ENCODE data around the gene LUZP1. TPM values are rescaled to one million over a fixed set of nuclear protein-coding genes. Genes with fewer than 3 reads are reported as not detected.
A peak's percentile ranks its signal among the peaks of the same experiment; 100 is the strongest.

Gene LUZP1
- total RNA-seq, 2 experiments from 2014 or later = 20.1 to 23.7 TPM

DNA sequence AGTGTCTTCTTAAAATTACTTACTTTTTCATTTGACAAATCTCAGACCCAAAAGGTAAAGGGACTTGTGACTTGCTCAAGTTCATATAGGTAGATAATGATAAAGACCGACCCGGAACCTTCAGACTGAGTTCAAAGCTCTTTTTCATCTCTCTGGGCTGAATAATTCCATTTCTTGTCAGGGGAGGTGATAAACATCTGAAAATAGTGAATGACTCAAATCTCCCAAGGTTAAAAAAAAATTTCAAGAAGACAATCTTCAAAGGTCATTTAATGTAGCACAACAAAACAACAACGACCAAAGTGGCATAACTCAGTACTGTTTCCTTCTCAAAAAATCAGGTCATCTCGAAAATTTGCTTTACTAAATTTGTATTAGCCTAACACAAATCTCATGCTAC is 20.6 kb downstream of the LUZP1 start:
- H3K4me3 Mint-ChIP-seq = peak overlapping the region; percentile 2
- DNase-seq = peak in 3 of 14 experiments; percentile 7 to 34 (median 22)
- H3K4me1 Mint-ChIP-seq (ENCODE audit: low read depth) = peaks cover 47% of the 10 kb centered on the region

DNA sequence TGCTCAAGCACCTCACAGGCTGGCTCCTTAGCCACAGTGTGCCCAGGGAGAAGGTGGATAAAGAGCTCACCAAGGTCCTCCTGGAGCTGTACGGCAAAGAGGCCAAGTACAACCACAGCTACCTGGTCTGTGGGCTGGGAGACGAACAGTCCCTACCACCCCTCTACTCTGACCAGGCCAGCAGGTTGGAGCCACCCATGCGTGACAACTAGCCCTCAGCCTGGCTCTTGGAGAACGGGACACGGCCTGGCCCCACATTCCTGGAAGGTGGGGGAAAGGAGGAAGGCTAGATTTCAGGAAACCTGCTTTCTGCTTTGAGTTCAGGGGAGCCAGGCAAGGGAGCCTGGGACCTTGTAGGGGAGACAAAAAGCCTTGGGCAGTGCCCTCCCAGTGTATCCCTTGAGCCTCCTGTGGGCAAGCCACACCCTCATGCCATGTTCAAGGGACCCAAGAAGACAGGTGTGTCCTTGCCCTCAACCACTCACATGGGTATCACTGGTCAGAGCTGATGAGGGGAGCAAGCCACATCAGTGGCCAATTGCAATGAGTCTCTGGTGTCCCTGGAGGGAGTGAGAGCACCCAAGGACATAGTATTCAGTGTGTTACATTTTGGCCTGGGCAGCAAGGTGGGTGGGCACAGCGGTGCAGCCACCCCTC is 27.6 kb downstream of the LUZP1 start:
- Histone ChIP-seq H3K27me3 (ENCODE audit: control insufficient read depth in 1 of 2, insufficient read depth in 2 of 2, low read length in 2 of 2) (no peaks in the 10 kb centered on the region), H3K9me3 (ENCODE audit: control insufficient read depth in 1 of 2, insufficient read depth in 1 of 2, low read length in 2 of 2) (peaks cover 0 to 5% of the 10 kb centered on the region in 2 experiments), H3K27ac (ENCODE audit: low read depth in 1 of 2, low read length in 2 of 2) (no peak overlapping the region), H3K36me3 (ENCODE audit: insufficient read depth, low read length) (peaks cover 10% of the 10 kb centered on the region), H3K4me3 (ENCODE audit: low read length) (no peak overlapping the region), H3K4me1 (ENCODE audit: insufficient read depth, low read length) (peaks cover 8% of the 10 kb centered on the region)
- ChIA-PET CTCF (no interaction called here), POLR2A (interaction anchor here (0.6 kb wide), 1 partner anchor 22 kb away, joined by 3 read pairs; no protein-coding TSS in a partner anchor)
- no peak for DNase-seq
- no peak for ATAC-seq (ENCODE audit: poor library complexity)
- Mint-ChIP-seq H3K9me3 (no peaks in the 10 kb centered on the region), H3K4me3 (no peak overlapping the region), H3K4me1 (ENCODE audit: low read depth) (peaks cover 17% of the 10 kb centered on the region), H3K27me3 (no peaks in the 10 kb centered on the region), H3K27ac (no peak overlapping the region), H3K36me3 (ENCODE audit: low read depth) (no peaks in the 10 kb centered on the region)
- intact Hi-C loops (cut with DNase I, micrococcal nuclease) = no loop called here
- no peak for TF ChIP-seq CTCF (IDR thresholded peaks at IDR 0.05)

More for the DNA sequence above, 20.6 kb downstream of the LUZP1 start:
- Mint-ChIP-seq H3K36me3 (ENCODE audit: low read depth) (no peaks in the 10 kb centered on the region), H3K27ac (peak overlapping the region; percentile 18), H3K9me3 (no peaks in the 10 kb centered on the region), H3K27me3 (no peaks in the 10 kb centered on the region)
- peaks cover 10% of the 10 kb centered on the region for H3K36me3 ChIP-seq (ENCODE audit: insufficient read depth, low read length)
- no peak for TF ChIP-seq CTCF (IDR thresholded peaks at IDR 0.05)
- POLR2A ChIA-PET = interaction anchor here (0.6 to 1.1 kb wide), 4 partner anchors 16 to 99 kb away, joined by 3 to 4 read pairs (median 3); no protein-coding TSS in a partner anchor
- intact Hi-C loops (cut with DNase I, micrococcal nuclease) = no loop called here
- no peaks in the 10 kb centered on the region for H3K9me3 ChIP-seq (ENCODE audit: control insufficient read depth in 1 of 2, insufficient read depth in 1 of 2, low read length in 2 of 2)
- ATAC-seq (ENCODE audit: poor library complexity) = peak; percentile 52
- CTCF ChIA-PET = interaction anchor here (0.7 to 1.2 kb wide), 2 partner anchors 23 to 29 kb away, joined by 3 read pairs; no protein-coding TSS in a partner anchor
- no peak overlapping the region for H3K4me3 ChIP-seq (ENCODE audit: low read length)
- no peak overlapping the region for H3K27ac ChIP-seq (ENCODE audit: low read depth in 1 of 2, low read length in 2 of 2)
- no peaks in the 10 kb centered on the region for H3K27me3 ChIP-seq (ENCODE audit: control insufficient read depth in 1 of 2, insufficient read depth in 2 of 2, low read length in 2 of 2)
- H3K4me1 ChIP-seq (ENCODE audit: insufficient read depth, low read length) = peaks cover 6% of the 10 kb centered on the region

- peaks cover 12% of the 10 kb centered on the region for H3K4me1 Mint-ChIP-seq (ENCODE audit: low read depth)
- no peaks in the 10 kb centered on the region for H3K36me3 Mint-ChIP-seq (ENCODE audit: low read depth)
- POLR2A ChIA-PET = no interaction called here
- H3K4me3 Mint-ChIP-seq = no peak overlapping the region
- CTCF ChIA-PET = interaction anchor here (0.6 to 1.1 kb wide), 4 partner anchors 16 to 36 kb away, joined by 3 to 4 read pairs (median 3); no protein-coding TSS in a partner anchor
- no peaks in the 10 kb centered on the region for H3K36me3 ChIP-seq (ENCODE audit: insufficient read depth, low read length)
- H3K4me1 ChIP-seq (ENCODE audit: insufficient read depth, low read length) = no peaks in the 10 kb centered on the region
- H3K4me3 ChIP-seq (ENCODE audit: low read length) = no peak overlapping the region
- ATAC-seq (ENCODE audit: poor library complexity) = no peak
- intact Hi-C loops (cut with DNase I, micrococcal nuclease) = no loop called here
- no peak overlapping the region for H3K27ac ChIP-seq (ENCODE audit: low read depth in 1 of 2, low read length in 2 of 2)
- TF ChIP-seq CTCF (IDR thresholded peaks at IDR 0.05) = no peak
- H3K9me3 ChIP-seq (ENCODE audit: control insufficient read depth in 1 of 2, insufficient read depth in 1 of 2, low read length in 2 of 2) = no peaks in the 10 kb centered on the region
- H3K27me3 Mint-ChIP-seq = no peaks in the 10 kb centered on the region
- no peaks in the 10 kb centered on the region for H3K9me3 Mint-ChIP-seq
- no peak for DNase-seq
- no peak overlapping the region for H3K27ac Mint-ChIP-seq
- H3K27me3 ChIP-seq (ENCODE audit: control insufficient read depth in 1 of 2, insufficient read depth in 2 of 2, low read length in 2 of 2) = no peaks in the 10 kb centered on the region
Measured at GRCh38 chr1:23135268-23135667, 33.4 kb downstream of the LUZP1 start.
